HG03342 (cell line): Measurements from ENCODE around the gene LRRFIP1.
"Not testable (repeated sequence)": the region's sequence is repeated elsewhere in the genome, so short reads cannot be mapped to it uniquely, and the experiment has no call there.

Experiments
- ATAC-seq: cut with Tn5 transposase; IDR thresholded peaks from one replicate; pipeline ENCODE4 v1.9.1; 2021; ENCODE audit warnings: mild to moderate bottlenecking, moderate library complexity; ENCODE audit not compliant: unreplicated experiment

LRRFIP1 gene

DNA sequence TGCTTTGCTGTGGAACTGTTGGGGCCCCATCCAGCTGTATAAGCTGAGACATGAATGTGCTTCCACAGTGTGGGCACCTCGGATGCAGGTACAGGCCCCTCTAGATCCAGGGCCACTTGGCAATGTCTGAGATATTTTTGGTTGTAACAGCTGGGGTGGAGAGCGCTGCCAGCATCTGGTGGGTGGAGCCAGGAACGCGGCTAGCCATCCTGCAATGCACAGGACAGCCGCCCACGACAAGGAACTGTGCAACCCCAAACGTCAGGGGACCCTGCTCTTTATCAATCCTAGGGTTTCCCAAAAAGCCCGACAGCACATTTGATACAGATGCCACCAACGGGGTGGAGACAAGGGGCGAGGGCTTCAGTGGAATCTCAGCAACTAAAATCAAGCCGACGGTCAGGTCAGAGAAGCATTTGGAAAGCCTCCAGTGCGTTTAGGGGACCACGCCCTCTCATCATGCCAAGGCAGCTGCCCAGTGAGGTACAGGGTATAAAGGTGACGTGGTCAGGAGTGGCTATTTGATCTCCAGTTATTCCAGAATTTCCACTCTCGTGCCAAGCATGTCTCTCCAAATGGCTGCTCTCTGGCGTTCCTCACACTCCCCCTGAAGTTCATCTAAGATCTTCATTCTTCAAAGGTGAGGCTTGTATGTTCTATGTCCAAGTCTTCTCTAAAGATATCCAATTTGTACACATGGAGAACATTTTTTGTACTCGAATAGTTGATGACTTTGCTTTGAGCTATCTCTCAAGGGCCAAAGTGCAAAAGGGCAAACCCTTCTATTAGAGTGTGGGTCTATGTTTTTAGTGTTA, 55.7 kb downstream of the LRRFIP1 start:
- no peak for ATAC-seq

DNA sequence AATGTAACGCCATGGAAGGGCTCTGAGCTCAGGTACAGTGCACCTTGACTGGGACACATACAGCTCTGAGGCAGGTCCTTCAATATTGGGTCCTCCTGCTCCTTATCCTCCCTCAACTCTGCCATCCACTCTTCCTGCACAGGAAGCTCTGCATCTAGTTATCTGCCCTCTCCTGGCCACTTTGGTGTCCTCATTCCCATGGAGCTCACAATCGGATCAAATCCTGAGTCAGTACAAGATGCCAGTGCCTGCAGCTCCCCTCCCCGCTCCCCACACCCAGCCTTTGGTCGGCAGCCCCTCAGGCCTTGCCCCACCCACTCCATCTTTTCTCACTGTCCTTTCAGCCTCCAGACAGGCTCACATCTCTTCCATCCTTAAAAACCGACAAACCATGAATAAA, 58.0 kb downstream of the LRRFIP1 start:
- ATAC-seq: no peak

DNA sequence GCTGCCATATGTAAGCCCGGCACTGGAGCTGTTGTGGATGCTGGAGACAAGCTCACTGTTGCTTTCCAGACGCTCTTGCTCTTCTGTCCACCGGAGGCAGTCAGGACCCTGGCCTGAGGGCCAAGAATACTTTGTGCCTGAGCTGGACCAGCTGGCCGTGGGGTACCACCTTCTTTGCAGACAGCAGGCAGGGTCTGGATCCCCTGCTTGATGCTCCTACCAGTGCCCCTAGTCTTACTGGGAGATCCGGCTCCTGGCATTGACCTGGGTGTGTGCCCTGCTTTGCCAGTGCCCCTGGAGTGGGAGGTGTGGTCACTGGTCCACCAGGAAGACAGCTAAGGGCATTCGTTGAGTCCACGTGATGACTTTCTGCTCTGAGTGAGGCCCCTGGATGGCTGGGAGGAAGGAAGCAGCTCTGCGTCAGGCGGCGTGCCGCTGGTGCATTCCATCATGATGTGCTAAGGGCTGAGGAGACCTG, 59.3 kb downstream of the LRRFIP1 start:
- no peak for ATAC-seq

DNA sequence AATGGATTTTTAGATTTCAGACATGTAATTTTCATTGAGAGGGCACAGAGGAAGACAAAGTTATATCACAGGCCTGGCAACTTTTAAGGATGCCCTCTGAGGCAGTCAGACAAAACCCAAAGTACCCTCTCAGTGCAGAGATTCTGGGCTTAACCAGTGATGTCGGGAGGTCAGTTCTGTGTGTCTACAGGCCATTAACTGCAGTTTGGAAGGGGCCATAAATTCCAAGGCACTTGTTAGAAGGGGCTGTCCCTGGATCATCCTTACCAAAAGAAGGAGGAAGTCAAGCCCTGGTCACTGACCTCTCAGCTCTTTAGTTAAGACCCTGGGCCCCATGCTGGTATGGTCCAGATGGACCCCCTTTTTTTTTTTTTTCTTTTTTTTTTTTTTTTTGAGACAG, 60.7 kb downstream of the LRRFIP1 start:
- ATAC-seq: no peak

DNA sequence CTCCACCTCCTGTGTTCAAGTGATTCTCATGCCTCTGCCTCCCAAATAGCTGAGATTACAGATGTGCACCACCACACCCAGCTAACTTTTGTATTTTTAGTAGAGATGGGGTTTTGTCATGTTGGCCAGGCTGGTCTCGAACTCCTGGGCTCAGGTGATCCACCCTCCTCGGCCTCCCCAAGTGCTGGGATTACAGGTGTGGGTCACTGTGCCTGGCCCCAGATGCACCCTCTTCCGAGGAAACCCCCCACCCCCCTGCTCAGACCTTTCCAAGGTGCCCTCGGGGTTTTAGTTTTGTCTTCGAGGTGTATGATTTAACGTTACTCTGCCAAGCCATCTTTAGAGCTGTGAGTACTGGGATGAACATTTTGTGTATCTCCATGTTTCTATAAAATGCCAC, 61.2 kb downstream of the LRRFIP1 start:
- ATAC-seq: not testable (repeated sequence)

DNA sequence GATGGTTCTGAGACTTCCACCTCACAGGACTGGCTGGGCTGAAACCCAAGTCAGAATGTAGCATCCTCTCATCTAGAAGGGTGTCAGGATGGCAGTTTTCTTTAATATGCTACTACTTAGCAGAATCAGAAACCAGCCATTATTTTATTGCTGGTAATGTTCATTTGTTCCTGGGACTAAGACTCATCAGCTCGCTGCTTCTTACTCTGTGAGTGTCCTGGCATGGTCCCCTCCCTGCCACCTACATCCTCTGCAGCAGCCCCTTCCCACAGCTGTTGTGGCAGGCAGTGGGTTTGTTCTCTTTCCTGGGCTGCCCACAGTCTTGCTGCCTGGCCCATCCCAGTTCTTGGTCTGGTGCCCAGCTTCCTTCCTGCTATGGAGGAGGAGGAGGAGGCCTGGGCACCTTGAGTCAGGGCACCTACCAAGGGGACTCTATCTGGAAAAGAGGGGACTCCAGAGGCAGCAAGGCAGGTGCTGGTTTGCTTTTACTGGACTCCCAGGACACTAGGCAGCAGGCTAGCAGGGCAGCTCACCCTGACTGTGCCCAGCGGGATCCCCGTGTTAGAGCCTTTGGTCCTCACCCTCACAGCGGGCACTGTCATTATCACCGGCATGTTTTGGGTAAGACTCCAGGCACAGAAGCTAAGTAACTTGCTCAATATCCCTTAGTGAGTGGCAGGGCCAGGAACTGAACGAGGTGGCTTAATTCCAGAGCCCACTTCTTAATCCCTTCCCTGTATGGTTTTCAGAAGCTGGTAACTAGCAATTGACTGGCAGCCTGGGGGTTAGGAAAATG, 62.1 kb downstream of the LRRFIP1 start:
- no peak for ATAC-seq

DNA sequence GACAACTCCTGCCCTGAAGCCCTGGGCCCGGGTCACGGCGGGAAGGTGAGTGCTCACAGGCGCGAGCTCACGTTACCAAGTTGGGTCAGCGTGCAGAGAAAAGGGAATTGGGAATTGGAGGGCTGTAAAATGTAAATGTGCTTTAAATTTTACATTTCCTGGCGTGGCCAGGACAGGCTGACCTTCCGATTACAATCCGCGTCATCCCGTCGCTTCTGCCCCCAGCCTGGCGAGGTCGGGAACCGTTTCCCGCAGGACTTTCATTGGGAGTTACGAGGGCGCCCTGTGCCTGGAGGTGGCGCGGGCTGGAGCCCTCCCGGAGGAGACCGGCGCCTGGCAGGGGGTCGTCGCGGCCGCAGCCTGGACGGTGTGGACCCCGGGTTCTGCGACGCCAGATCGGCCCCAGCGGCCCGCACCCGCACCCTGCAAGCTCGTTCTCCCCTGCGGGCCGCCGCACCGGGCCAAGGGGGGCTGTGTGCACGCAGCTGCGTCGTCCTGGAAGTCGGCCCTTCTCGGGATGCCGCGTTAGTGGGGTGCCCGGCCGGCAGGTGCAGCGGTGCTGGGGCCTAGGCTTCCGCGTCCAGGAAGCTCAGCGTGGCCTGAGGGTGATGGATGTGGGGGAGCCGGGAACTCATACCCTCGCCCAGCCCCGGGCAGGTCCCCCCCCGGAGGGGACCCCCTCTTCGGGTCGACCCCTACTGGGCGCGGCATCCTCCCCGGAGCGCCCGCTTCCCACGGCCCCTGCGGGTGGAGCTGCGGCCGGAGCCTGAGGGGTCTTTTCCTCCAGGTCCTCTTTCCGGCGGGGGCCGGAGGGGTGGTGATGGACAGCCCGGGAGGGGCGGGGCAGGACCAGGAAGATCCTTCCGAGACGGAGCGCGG, 63.9 kb downstream of the LRRFIP1 start:
- ATAC-seq: peak; percentile 32

DNA sequence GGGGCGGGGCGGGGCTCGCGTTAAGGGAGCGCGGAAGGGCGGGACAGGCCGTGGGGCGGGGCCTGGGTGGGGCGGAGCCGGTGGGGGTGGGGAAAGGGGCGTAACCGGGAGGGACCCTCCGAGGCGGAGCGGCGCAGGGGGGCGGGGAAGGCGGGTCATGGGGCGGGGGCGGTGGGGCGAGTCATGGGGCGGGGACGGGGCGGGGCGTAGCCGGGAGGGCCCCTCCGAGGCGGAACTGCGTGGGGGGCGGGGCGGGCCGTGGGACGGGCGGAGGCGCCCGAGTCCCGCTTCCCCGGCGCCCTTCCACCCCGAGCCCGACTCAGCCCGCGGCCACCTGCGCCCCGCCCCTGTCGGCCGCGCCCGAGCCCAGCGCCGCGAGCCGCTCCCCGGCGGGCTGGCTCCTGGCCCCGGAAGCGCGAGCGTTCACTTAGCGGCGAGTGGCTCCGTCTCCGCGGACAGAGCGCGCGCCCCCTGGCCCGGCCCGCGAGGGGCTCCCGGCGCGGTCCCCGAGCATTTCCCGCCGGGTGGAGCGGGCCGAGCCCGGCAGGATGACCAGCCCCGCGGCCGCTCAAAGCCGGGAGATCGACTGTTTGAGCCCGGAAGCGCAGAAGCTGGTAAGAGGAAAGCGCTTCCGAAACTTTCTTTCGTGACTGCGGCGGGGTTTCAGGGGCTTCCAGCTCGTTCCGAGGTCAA, 64.7 kb downstream of the LRRFIP1 start:
- peak; percentile 37 for ATAC-seq

DNA sequence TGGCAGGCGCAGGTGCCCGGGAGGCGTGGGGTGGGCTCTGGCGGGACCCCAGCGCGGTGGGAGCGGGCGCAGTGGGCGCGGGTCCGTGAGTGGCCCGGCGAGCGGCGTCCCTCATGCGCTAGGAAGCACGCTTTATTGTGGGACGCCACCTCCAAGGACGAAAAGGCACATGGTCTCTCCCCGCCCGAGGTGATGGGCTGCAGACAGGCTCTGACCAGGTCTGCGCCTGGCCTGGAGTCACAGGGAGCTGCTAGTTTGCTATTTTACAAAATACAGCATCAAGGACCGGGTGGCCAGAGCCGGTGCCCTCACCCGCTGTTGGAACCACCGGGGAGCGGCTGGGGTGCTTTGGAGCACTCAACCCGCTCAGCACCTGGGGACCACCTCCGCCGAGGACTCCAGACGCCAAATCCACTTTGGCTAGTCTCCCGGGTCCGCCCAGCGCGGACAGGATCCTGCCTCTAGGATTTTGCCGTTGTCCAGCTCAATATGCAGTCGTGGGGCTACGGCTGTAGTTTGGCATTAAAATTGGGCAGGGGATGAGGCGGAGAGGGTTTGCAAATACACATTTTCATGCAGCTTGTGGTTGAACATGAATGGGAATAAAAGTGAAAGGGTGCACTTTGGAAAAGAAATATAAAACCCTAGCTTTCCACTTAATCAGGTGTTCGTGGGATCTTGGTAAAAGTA, 65.4 kb downstream of the LRRFIP1 start:
- peak; percentile 0 for ATAC-seq

DNA sequence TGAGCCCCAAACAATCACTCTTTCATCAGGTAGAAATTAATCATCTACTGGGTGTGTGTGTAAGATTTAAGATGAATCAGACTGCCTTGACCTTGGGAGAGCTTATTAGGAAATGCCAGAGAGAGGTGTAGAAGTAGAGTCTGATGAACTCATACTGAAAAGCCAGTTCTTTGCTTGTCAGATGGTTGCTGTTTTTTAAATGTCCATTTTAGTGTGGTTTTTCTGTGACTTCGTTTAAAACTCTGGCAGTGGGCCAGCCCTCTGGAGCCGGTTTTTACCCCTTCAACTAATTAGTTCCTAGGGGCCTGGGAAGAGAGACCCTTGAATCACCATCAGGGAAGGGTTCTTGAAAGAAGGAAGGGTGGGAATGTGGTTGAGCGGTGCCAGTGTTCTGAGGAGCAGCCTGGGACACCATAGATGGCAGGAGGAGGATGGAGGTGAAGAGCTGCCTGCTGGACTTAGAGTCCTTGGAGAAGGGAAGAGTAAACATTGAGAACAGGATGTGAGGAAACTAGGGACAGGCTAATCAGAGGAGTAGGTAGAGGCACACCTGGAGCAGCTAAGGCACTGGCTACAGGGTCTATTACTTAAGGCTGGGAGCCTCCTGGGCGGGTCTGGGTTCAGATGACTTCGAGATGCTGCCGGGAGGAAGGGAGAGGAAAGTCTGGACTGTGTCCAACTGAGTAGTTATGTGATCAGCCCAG, 66.1 kb downstream of the LRRFIP1 start:
- no peak for ATAC-seq

DNA sequence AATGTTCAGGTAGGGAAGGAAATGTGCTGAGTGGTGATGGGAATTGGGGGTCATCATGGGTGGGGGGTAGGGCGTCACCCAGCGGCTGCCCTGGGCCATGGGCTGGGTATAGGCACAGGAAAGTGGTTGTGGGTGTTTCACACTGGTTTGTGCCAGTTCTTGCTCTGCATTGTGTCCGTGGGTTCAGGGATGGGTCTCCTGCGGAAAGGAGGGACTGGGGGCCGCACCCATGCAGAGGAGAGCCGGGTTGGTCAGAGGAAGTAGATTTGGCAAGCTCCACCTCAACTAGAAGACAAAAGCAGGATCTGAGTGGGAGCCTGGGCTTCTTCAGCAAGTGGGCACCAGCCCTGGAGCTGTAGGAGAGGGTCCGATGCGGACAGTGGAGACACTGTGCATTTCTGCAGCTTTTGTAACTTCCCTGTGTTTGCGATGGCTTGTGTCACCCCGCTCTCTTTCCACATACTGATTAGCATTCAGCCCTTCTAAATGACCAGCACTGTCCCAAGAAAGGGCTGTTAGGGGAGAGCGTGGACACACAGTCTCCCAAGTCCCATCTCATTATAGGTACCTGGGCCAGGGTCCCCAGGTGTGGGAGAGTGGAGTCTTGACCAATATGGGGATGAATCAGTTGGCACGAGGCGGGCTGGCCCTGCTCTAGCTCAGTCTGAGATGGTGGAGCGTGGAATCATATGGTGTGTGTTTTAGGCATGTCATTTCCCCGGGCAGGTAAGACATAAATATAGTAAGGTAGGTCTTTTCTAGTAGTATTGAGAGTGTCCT, 67.2 kb downstream of the LRRFIP1 start:
- no peak for ATAC-seq

DNA sequence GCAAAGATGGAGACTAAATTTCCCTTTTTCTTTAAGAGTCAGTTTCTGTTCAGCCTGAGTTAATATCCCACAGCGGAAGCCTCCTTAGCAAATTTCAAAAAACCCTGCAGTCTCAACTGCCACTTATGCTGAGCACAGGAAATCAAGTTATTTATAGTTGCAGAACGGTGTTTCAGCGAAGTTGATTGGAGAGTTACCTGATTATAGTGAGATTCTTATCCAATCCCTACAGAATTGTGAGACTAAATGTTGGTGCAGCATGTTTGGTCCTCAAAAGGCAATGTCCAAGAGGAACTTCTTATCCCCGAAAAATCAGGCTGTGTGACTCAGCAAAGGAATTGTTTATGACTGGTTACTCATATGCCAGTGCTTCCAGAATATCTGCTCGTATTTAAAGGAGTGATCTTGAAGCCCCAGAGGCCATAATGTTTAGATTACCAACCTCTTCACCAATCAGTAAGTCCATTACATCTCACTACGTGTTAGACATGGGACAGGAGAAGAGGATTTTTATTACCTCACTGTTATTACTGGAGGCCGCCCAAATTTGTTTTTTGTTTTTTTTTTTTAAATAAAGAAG, 67.9 kb downstream of the LRRFIP1 start:
- ATAC-seq: no peak

DNA sequence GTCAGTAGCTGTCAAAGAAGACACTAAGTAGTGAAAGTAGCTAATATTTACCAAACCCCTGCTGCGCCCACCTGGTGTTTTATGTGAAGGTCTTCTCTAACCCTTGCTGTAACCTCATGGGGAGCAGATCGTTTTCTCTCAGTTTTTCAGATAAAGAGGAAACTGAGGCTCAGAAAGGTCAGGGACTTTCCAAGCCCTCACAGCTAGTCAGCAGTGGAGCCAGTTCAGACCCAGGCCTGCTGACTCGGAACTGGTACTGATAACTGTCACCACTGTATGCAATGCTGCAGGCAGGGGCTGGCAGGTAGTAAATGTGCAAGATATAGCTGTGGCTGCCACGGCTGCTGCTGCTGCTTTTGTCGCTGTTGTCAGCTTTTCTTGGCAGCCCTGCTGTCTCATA, 69.1 kb downstream of the LRRFIP1 start:
- no peak for ATAC-seq

DNA sequence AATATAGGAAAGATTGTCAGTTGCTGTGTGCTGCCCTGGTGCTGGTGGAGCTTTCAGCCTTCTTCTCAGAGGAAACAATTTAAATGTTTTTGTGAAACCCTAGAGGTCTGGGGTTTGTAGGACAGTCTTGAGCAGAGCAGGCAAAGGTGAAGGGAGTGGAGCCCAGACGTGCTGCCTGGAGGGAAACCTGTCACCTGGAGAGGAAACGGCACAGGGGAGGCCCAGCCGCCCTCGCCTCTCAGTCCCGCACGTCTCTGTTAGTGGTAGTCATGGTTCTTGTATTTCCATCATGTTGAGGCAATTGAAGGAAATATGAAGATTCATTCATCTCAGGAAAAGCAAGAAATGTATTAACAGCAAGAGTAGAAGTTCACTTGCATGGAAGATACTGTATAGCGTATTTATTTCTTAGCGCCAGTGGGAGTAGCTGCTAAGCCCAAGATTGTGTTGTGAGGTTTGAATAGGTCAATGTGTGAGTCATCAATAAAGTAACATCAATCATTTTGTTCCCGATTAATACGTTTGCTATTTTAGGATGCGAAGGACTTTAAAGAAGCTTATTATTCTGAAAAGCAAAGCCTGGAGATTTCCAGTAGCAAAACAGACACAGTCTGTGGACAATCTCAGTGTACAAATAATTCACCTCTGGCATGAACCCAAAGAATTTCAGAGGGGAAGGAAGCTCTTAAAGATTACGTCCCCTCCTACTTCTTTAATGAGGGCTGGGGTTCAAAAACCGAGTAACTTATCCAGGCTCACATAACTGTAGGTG, 70.4 kb downstream of the LRRFIP1 start:
- ATAC-seq: no peak

DNA sequence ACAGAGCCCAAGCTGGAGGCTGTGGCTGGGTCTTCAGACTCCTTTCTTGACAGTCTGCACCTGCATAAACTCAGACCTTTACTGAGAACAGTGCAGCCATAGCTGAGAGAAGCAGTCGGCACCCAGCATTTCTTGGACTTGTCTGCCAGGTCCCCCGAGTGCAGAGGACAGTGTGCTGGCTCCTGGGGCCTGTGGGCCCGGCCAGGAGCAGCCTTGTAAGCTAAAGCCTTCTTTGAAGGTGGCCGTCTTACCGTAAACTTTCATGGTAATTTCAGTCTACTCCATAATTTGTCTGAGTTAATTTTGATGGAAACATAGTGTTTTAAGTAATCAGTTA, 70.9 kb downstream of the LRRFIP1 start:
- no peak for ATAC-seq

DNA sequence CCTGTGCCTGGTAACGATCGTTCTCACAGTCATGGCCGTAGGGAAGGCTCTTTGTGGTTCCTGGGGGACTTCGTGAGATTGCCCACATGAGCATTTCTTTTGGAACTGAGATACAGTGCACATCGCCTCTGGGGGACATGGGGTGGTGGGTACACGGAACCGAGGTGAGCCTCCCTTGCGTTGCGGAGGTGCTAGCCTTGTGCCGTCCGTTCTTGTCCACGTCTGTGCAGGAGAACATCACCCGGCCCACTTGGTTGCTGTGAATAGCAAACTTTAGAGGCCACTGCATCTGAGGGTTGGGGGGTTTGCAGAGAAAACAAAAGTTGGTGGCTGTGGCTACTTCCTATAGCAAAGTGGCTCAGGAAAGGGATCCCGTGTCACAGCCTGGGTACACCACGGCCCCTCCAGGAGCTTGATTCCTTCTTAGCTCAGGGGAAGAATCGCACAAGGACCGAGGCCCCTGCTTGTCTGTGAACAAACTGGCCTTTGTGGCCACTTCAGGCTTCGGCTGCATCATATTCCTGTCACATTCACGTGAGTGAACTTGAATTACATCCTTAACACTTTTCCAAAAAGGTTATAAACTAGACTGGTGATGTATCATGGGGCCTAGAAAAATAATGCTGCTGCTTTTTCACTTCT, 72.6 kb downstream of the LRRFIP1 start:
- ATAC-seq: no peak

DNA sequence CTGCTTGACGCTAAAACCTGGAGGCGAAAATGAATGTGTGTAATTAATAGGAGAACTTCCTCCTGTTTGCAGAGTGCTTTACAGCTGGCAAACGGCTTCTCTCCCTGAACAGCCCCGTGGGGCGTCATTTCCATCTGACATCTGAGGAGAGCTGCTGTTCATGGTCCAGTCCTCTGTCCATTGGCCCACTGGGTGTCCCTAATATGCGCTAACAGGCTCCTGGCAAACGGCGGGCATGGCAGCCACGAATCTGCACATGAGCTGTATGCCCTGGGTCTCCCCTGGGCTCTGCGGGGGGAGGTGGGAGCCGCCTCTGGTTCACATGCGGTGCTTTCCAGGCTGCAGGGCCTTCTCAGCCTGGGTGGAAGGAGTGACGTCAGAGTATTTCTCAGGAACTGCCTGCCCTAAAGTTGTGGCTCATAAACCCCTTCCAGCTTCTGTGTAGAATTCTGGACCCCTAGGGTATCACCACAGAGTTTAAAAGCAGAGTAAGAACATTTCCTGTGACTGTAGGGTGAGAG, 73.2 kb downstream of the LRRFIP1 start:
- ATAC-seq: no peak
